NOMO-1 (cell line): ENCODE results near the gene IPP.
"Not testable (repeated sequence)": the region's sequence is repeated elsewhere in the genome, so short reads cannot be mapped to it uniquely, and the experiment has no call there.

Experiments used
- DNase-seq, 2 experiments: peaks; one replicate each; lab custom pipeline; 2025; ENCODE audit not compliant: unreplicated experiment in 2 of 2; lab: John Stamatoyannopoulos, UW

Gene IPP

DNA sequence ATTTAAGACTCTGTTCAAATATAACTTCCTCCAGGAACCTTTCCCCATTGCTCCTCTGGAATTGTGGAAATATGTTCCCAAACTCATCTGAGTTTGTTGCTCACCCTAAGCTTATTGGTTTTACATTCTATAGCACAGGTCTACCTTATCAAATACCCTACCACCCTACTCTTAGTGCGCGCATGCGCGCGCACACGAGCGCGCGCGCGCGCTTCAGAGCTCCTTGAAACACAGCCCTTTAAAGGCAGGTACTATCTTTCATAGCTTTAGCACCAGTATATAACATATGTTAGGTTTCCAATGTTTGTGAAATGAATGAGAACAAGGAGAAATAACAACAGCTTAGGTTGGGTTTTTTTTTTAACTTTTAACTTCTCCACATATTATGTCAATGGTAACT is 3.5 kb downstream of the IPP start:
- DNase-seq: no peak

DNA sequence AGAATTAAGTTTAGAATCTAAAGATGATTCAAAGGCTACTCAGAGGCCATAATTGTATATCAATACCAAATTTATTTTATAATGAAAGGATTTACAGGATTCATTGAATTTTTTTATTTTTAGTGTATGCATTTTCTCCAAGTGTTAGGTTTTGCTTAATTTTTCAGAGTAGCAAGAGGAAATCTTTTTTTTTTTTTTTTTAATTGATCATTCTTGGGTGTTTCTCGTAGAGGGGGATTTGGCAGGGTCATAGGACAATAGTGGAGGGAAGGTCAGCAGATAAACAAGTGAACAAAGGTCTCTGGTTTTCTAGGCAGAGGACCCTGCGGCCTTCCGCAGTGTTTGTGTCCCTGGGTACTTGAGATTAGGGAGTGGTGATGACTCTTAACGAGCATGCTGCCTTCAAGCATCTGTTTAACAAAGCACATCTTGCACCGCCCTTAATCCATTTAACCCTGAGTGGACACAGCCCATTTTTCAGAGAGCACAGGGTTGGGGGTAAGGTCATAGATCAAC is 10.8 kb downstream of the IPP start:
- DNase-seq: not testable (repeated sequence)

DNA sequence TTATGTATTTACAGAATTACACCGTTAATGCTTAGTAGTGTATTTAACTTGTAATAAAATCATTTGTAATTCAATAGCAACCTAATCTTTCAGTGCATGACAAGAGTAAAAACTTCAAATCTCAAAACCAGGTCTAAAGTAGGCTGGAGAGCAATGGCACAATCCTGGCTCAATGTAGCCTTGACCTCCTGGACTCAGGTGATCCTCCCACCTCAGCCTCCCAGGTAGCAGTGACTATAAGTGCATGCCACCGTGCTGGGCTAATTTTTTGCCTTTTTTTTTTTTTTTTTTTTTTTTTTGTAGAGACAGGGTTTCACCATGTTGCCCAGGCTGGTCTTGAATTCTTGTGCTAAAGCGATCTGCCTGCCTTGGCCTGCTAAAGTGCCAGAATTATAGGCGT is 11.3 kb downstream of the IPP start:
- DNase-seq: no peak

DNA sequence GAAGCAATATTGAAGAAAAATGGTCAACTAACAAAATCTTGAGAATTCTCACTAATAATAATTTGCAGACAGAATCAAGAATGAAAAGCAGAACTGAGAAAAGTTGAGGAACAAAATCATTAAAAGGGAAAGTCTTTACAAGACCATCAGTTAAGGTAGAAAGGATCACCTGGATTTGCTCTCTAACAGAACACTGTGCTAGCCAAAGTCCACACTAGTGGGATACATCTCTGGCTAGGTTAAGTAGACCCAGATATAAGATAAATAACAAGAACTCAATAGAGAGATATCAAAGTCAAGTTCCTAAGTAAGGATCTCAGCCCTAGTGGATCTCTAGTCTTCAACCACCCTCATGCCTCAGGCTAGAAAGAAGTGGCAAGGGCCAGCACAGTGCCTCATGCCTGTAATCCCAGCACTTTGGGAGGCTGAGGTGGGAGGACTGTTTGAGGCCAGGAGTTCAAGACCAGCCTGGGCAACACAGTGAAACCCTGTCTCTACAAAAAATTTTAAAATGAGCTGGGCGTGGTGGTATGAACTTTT is 19.6 kb downstream of the IPP start:
- no peak for DNase-seq

DNA sequence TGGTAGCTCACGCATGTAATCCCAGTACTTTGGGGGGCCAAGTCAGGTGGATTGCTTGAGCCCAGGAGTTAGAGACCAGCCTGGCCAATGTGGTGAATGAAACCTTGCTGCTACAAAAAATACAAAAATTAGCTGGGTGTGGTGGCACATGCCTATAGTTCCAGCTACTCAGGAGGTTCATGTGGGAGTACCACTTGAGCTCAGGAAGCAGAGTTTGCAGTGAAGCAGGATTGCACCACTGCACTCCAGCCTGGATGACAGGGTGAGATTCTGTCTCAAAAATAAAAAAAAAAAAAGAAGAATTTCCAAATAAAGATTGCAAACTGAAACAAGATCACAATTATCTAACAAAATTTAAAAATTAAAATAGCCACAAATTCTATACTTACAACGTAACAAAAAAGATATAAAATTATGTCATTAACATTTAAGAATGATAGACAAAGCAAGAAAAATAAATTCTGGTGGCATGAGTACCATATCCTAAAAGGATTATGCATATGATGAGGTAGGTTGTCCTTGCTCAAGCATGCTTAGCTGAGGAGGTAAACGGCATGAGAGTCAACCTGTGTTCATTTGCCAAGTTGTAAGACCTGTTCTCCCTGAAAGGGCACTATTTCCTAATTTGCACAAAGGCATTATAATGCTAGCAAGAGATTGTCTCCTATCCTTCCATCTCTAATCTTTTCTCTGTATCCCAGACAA is 20.2 kb downstream of the IPP start:
- no peak for DNase-seq

DNA sequence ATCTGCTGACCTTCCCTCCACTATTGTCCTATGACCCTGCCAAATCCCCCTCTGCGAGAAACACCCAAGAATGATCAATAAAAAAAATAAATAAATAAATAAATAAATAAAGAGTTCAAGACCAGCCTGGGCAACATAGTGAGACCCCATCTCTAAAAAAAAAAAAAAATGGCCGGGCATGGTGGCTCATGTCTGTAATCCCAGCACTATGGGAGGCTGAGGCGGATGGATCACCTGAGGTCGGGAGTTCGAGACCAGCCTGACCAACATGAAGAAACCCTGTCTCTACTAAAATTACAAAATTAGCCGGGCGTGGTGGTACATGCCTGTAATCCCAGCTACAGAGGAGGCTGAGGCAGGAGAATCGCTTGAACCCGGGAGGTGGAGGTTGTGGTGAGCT is 24.4 kb downstream of the IPP start:
- not testable (repeated sequence) for DNase-seq

DNA sequence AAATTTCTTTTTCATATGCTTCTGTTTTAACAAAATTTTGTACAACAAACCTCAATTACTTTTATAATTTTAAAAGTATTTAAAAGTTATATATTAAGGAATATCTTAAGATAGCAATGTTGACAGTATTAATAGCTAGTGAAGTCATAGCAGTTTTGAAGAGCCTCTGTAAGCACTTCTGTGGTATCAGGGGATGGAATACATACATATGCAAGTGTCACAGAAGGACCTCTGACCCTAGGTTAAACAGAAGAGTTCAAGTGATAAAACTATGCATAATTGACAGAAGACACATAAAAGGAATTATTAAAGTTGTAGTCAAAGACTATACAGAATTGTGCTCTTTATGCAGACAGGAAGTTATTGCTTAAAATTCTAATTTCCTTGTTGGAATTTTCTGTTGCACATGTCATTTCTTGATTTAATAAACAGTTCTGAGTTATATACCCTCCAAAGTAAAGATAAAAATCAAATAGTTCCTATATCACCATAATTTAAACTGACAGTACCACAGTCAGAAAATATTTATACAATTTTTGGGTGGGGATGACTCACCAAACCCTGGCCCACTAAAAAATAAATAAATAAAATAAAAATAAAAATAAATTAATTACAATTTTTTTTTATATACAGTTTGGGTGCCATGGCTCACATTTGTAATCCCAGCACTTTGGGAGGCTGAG is 27.1 kb downstream of the IPP start:
- DNase-seq: no peak

DNA sequence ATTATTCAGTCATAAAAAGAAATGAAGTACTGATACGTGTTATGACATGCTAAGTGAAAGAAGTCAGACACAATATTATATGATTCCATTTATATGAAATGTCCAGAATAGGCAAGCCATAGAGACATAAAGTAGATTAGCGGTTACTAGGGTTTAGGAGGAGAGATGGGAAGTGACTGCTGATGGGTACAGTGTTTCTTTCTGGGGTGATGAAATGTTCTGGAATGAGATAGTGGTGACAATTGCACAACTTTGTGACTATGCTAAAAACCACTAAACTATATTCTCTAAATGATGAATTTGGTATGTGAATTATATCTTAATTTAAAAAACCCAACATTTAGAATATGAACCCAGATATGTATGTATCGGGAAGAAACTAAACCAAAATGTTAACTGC is 27.6 kb downstream of the IPP start:
- peak; percentile 5 to 67 for DNase-seq

DNA sequence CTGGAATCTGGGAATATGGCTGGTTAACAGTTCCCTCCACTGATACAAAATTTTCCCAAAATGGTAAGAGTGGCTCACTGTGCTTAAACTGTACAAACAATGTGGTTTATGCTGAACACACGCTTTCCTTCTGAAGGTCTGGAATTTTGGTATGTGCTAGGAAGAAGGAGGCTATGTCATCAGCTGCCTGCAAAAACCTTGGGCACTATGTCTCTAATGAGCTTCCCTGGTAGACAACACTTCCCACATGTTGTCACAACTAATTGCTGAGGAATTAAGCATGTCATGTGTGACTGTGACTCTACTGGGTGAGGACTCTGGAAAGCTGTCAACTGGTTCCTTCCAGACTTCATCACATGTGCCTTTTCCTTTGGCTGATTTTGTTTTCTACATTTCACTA is 29.2 kb downstream of the IPP start:
- no peak for DNase-seq

DNA sequence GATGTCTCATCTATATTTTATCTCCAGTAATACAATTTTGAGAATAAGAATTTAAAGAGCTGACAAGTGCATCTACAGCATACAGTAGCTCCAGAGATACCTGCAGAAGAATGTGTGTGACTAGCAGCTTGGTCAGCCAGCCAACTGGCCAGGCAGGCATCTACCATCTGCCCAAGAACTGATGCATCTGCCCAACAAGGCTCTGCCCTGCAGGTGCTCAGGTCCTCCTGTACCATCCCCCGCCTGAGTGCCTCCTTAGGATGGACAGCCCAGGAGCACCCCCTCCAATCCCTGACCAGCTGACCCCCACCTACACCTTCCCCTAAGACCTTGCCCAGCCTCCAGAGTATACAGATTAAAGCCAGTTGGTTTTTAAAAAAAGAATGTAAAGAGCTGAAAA is 32.2 kb downstream of the IPP start:
- DNase-seq: no peak

DNA sequence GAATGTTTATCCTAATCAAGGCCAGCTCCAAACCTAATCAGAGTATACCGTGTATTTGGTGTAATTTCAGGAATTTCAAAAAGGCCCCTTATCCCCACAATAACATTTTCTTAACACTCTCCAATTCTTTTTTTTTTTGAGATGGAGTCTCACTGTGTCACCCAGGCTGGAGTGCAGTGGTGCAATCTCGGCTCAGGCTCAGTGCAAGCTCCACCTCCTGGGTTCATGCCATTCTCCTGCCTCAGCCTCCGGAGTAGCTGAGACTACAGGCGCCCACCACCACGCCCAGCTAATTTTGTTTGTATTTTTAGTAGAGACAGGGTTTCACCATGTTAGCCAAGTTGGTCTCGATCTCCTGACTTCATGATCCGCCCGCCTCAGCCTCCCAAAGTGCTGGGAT is 33.1 kb downstream of the IPP start:
- DNase-seq: not testable (repeated sequence)

DNA sequence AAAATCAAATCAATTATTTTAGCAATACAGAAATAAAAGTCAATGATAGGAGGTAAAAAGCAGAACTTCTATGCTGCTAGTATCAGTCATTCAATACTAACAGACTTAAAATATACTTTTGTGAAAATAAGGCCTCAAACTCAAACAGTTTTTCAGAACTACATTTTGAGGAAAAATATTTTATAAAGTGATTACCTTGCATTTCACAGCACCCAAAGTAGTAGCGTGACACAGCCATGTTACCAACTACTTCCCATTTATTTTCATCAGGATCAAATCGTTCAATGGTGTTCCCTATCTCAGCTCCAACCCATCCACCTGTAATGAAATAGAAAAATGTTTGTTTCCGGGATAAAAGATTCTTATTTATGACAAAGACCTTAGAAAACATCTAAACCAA is 33.8 kb downstream of the IPP start:
- DNase-seq: no peak

DNA sequence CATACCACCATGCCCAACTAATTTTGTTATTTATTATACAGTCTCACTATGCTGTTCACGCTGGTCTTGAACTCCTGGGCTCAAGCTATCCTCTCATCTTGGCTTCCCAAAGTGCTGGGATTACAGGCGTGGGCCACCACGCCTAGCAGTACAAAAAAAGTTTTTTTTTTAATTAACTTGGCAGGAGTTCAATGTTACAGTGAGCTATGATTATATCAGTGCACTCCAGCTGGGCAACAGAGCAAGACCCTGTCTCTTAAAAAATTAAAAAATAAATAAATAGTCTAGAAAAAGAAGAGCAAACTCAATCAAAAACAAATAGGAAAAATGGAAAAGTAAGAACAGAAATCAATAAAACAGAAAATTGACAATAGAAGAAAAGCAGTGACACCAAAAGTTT is 36.7 kb downstream of the IPP start:
- no peak for DNase-seq

DNA sequence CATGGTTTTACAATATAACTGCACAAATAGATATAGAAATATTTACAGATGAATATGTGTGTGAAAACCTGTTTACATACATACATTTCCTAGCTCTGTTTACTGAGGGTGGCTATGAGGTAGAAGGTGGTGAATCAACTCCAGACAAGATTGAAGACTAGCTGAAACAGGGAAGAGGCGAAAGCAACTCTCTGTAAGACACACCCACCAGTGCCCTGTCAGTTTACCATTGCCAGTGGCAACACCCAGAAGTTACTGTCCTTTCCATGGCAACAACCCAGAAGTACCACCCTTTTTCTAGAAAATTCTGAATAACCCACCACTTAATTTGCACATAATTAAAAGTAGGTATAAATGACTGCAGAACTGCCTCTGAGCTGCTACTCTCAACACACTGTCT is 45.8 kb downstream of the IPP start:
- DNase-seq: no peak

DNA sequence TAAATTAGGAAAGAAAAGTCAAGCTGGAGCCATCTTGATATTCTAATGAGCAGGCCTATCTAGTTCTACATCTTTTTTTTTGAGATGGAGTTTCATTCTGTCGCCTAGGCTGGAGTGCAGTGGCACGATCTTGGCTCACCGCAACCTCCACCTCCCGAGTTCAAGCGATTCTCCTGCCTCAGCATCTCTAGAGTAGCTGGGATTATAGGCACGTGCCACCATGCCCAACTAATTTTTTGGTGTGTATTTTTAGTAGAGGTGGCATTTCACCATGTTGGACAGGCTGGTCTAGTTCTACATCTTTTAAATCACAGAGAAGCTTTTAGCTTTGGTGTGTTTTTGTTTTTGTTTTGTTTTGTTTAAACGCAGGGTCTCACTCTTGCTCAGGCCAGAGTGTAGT is 55.6 kb downstream of the IPP start:
- DNase-seq: no peak

DNA sequence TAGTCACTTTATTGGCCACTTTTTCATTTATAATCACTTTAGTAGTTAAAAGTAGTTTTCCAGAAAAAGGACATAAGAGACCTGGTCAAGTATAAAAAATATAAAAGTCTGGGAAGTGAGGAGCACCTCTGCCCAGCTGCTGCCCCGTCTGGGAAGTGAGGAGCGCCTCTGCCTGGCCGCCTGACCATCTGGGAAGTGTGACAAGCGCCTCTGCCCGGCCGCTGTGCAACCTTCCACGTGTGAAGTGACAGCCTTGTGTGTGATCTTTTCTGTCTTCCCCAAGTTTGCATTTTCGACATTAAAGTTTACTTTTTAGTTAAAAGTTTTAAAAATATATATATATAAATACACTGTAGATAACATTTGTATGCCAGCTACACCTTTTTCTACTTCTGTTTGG is 56.6 kb downstream of the IPP start:
- DNase-seq: not testable (repeated sequence)

DNA sequence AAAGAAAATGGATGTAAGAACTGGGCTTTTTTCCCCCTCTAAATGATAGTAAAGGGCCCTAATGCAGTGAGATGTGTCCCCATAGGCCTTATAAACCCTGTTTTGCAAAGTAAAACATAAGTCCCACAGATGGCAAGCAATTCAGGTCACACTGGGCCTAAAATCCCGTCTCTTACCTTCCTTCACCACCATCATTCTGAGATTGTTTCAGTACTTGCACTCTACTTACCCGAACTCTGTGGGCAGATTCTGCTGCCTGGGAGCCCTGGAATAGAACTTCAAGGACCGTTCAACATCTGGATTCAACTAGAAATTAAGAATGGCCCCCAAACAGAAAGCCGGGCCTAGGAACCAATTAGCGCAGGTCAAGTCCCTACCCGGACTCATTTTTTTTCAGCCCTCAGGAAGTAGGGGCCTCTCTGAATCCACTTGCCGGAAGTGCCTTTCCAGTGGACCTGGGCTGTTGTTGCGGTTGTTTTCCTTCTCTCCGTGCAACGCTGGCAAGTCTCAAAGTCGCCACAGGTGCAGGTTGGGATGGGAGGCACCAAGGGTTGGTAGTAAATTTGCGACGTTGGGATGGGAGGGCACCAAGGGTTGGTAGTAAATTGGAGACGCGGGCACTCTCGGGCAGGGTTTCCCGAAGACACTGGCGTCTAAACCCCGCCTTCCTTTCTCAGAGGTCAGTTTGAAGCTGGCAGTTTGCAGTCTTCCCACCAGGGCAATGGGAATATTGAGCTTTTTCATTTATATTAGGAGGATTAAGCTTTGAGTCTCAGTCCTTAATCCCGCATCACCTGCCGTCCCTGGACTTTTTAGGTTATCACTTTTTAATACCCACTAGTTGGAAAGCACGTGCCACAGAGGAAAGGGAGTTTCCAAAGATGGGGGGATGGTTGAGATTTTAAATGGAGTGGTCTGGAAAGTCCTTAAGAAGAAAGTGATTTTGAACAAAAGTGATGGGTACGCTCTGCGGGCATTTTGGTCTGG is 62.4 kb downstream of the IPP start, which contains the start of gene TMEM69:
Gene TMEM69, plus strand, starts transcription at position 428 of the 987 bp plus-strand sequence. CDS start 2,888 bp downstream, outside the sequence.
- peak; percentile 86 to 89 for DNase-seq

DNA sequence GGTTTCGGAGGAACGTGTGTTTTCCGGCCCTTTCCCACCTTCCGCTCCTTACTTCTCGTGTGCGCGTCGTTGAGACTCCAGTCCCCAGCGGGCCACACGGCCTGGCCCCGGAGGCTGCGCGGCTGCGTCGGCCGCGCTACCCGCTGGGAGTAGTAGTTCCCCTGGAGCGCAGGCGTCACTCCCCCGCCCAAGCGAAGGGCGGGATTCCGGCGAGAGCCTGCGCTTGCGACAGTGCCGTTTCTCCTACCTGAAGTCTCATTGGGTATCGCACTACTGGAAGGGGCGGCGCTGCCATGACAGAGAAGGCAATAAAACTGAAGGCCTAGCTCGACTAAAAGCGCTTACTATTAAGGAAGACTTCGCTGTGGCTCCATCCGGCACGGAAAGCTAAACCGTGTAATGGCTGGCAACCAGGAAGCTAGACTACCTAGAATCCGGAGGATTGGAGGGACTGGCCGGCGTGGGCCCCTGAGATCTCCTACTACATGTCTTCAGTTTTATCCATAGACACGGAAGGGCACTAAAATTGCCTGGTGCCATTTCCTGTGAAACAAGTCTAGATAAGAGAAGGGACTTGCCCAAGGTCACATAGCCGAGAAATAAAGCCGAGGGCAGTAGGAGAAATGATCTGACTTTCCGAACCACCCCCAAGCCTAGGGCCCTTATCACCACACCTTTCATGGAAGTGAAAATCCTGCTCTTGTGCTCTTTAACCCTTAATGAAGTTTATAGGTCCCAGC is 63.3 kb downstream of the IPP start:
- peak; percentile 98 to 99 for DNase-seq

DNA sequence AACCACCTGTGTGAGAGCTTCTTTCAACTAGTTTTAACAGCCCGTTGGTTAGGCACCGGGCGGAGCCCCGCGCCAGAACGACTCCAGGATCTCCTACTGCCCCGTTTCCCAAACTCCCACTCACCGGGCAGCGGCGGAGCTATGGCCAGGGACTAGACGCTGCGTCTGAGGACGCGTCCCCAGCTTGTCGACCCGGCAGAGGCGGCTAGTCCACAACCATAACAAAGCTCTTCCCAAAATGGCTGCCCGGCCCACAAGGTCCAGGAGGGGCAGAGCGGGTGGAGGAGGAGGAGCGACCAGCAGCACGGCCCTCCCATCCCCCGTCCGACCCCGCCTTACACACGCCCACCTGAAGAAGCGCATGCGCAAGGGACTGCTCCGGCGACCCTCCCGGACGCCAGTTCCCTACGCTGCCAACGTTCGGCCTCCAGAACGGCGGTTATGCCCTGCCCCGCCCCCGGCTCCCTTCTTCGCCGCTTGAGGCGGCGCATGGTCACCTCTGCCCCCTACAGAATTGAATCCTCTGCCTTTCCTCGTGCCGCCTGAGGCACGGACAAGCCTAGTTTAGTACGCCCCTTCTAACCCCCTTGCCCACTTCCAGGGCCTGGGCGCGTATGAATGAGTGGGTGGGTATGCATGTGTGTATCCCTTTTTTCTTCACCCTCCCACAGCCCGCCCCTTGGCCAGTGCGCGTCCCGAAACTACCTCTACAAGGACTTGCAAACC is 64.0 kb downstream of the IPP start, which contains the start of gene GPBP1L1:
Gene GPBP1L1, minus strand, starts transcription at position 246 of the 726 bp plus-strand sequence. CDS start 27,446 bp downstream, outside the sequence.
- peak; percentile 93 for DNase-seq
